SK-N-SH (cell line): Measurements from ENCODE around the gene CALN1.
"Not testable (repeated sequence)": the region's sequence is repeated elsewhere in the genome, so short reads cannot be mapped to it uniquely, and the experiment has no call there.

ENCODE experiments used
- RAD21 ChIP-seq: IDR thresholded peaks from 2 replicates; pipeline ENCODE4 v1.6.1; 2012; ENCODE audit warnings: mild to moderate bottlenecking, low read length
- TF ChIP-seq, protein P1 (sequence below): fragments of 200-600 bp; sonication (generic); IDR thresholded peaks from 2 replicates; pipeline ENCODE4 v1.6.1; 2017; ENCODE audit warnings: antibody characterized with exemption, mild to moderate bottlenecking, moderate library complexity

DNA sequence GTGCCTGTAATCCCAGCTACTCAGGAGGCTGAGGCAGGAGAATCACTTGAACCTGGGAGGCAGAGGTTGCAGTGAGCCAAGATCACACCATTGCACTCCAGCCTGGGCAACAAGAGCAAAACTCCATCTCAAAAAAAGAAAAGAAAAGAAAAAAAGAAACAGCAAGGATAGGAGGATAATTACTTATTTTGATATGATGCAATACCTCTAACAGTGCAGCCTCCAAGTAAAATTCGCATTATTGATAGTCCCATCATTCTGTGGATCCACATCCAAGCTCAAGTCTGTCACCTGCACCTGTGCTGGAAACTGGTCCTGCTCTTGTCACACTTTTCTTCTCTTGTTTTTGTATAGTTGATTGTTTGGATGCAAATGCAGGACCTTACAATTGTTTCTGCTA, 346.4 kb downstream of the CALN1 start:
- TF ChIP-seq, protein P1, sequence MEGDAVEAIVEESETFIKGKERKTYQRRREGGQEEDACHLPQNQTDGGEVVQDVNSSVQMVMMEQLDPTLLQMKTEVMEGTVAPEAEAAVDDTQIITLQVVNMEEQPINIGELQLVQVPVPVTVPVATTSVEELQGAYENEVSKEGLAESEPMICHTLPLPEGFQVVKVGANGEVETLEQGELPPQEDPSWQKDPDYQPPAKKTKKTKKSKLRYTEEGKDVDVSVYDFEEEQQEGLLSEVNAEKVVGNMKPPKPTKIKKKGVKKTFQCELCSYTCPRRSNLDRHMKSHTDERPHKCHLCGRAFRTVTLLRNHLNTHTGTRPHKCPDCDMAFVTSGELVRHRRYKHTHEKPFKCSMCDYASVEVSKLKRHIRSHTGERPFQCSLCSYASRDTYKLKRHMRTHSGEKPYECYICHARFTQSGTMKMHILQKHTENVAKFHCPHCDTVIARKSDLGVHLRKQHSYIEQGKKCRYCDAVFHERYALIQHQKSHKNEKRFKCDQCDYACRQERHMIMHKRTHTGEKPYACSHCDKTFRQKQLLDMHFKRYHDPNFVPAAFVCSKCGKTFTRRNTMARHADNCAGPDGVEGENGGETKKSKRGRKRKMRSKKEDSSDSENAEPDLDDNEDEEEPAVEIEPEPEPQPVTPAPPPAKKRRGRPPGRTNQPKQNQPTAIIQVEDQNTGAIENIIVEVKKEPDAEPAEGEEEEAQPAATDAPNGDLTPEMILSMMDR, result not testable (repeated sequence)
- not testable (repeated sequence) for TF ChIP-seq RAD21
